Type B pancreatic cell (in vitro differentiated cells): Measurements from ENCODE around the gene OOSP4B. TPM values are rescaled to one million over a fixed set of nuclear protein-coding genes. Genes with fewer than 3 reads are reported as not detected.
"Not testable (repeated sequence)": the region's sequence is repeated elsewhere in the genome, so short reads cannot be mapped to it uniquely, and the experiment has no call there.

Experiments
- DNase-seq: peaks from one replicate; pipeline ENCODE4 v3.0.0; 2021; ENCODE audit warnings: mixed read lengths; ENCODE audit not compliant: unreplicated experiment; ENCODE audit errors: extremely low spot score
- H3K27ac Mint-ChIP-seq: 2 replicates; pipeline ENCODE4 v1.8.0; 2021; ENCODE audit warnings: mild to moderate bottlenecking, mixed read lengths
- H3K27me3 Mint-ChIP-seq: 2 replicates; pipeline ENCODE4 v1.8.0; 2021; ENCODE audit warnings: mixed read lengths
- H3K36me3 Mint-ChIP-seq: 2 replicates; pipeline ENCODE4 v1.8.0; 2021; ENCODE audit warnings: mixed read lengths
- H3K4me1 Mint-ChIP-seq: one replicate; pipeline ENCODE4 v1.8.0; 2021; ENCODE audit warnings: mixed read lengths; ENCODE audit not compliant: unreplicated experiment
- H3K4me3 Mint-ChIP-seq: 2 replicates; pipeline ENCODE4 v1.8.0; 2021; ENCODE audit warnings: mild to moderate bottlenecking, mixed read lengths
- H3K9me3 Mint-ChIP-seq: 2 replicates; pipeline ENCODE4 v1.8.0; 2021; ENCODE audit warnings: mixed read lengths
- CTCF ChIP-seq: fragments of 200-600 bp; sonication (generic); conservative IDR thresholded peaks from 2 replicates; pipeline ENCODE4 v1.5.0; 2021; ENCODE audit warnings: antibody characterized with exemption, mild to moderate bottlenecking
- total RNA-seq: library from RNA; stranded (reverse); gene quantifications from 2 replicates; pipeline ENCODE4 v1.2.1, GENCODE V29; 2021; ENCODE audit warnings: low replicate concordance

Gene OOSP4B
- total RNA-seq, 1 donor from 2014 or later = not detected

GRCh38 chr11:60003729-60004128 is 13.3 kb upstream of the OOSP4B start:
- Mint-ChIP-seq H3K27ac (no peak overlapping the region), H3K4me1 (no peaks in the 10 kb centered on the region), H3K27me3 (no peaks in the 10 kb centered on the region), H3K36me3 (no peaks in the 10 kb centered on the region), H3K9me3 (no peaks in the 10 kb centered on the region), H3K4me3 (no peak overlapping the region)
- TF ChIP-seq CTCF = no peak
- DNase-seq = no peak

- Mint-ChIP-seq H3K27me3 (no peaks in the 10 kb centered on the region), H3K4me3 (no peak overlapping the region), H3K27ac (no peak overlapping the region), H3K9me3 (no peaks in the 10 kb centered on the region), H3K36me3 (no peaks in the 10 kb centered on the region), H3K4me1 (no peaks in the 10 kb centered on the region)
- DNase-seq = no peak
- TF ChIP-seq CTCF = no peak
Measured at GRCh38 chr11:60005360-60005759, 11.6 kb upstream of the OOSP4B start.

DNA sequence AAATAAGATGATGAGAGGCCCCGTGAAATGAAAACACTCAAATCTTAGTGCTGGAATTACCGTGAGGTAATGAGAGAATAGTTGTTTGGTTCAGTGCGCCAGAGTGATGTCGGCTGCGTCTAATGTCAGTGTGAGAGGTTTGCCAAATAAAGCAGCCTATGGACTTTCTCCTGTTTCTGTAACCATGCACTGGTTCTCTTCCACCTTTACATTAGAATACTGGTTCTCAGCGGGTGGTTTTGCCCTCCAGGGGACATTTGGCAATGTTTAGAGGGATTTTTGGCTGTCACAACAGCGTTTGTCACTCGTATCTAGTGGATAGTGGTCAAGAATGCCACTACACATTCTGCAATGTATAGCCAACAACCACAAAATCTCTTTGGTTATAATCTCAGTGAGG is 1.1 kb downstream of the OOSP4B start:
- DNase-seq = no peak
- H3K27ac Mint-ChIP-seq = no peak overlapping the region
- H3K4me1 Mint-ChIP-seq = no peaks in the 10 kb centered on the region
- no peak overlapping the region for H3K4me3 Mint-ChIP-seq
- TF ChIP-seq CTCF = no peak
- H3K36me3 Mint-ChIP-seq = no peaks in the 10 kb centered on the region
- no peaks in the 10 kb centered on the region for H3K27me3 Mint-ChIP-seq
- no peaks in the 10 kb centered on the region for H3K9me3 Mint-ChIP-seq

DNA sequence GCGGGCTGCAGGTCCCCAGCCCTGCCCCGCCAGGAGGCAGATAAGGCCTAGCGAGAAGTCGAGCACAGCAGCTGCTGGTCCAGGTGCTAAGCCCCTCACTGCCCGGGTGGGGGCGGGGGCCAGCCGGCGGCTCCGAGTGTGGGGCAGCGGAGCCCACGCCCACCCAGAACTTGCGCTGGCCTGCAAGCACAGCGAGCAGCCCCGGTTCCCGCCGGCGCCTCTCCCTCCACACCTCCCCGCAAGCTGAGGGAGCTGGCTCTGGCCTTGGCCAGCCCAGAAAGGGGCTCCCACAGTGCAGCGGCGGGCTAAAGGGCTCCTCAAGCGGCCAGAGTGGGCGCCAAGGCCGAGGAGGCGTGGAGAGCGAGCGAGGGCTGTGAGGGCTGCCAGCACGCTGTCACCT is 3.4 kb downstream of the OOSP4B start:
- H3K36me3 Mint-ChIP-seq, DNase-seq, H3K27me3 Mint-ChIP-seq, H3K9me3 Mint-ChIP-seq, H3K4me1 Mint-ChIP-seq, H3K4me3 Mint-ChIP-seq, H3K27ac Mint-ChIP-seq: not testable (repeated sequence)

DNA sequence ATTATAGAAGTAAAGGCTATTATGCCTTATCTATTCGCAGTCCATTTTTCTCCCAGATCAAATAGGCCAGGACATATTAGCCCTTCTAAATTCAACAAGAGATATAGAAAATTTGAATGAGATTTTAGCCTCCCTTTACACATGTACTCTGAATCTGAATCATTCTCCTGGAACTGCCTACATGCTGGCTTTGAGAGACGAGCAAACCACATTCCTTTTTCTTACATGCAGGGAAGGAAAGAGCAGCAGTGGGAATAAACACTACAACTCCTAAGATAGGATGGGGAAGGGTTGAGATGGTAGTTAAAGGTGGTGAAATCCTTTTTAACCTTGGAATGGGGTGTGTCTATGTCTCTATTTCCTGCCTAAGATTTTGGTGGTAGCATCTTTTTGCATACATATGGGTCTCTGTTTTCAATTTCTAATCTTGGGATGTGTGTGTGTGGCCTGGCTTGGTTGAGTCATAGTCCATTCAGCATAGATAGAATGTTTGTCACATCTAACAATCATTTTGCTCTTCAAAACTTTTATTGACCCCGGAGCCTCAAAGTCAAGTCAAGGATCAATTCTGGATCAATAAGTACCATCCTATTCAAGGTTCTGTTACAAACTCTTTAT is 12.1 kb downstream of the OOSP4B start:
- no peak overlapping the region for H3K27ac Mint-ChIP-seq
- no peak overlapping the region for H3K4me3 Mint-ChIP-seq
- no peaks in the 10 kb centered on the region for H3K36me3 Mint-ChIP-seq
- no peak for TF ChIP-seq CTCF
- no peak for DNase-seq
- H3K27me3 Mint-ChIP-seq = no peaks in the 10 kb centered on the region
- H3K9me3 Mint-ChIP-seq = no peaks in the 10 kb centered on the region
- no peaks in the 10 kb centered on the region for H3K4me1 Mint-ChIP-seq

DNA sequence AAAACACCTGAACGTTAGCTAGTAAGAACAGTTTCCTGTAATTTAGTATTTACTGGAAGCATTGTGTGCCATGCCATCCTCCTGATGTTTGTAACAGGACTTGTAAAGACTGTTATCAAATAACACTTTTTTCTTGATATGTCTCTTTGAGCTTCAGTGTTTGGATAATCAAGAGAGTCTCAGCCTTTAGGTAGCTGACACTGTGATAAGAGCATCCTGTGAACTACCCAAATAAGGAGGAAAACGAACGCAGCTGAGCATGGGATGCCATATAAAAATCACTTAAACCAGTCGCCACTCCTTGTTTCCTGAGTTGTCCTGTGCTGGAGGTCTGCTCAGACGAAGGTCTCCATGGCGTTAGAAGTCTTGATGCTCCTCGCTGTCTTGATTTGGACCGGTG is 23.1 kb downstream of the OOSP4B start, which contains the start of gene OOSP2:
TSS of gene OOSP2 (plus strand) at position 301 of the 400 bp plus-strand sequence. CDS start at position 352, 51 bp downstream.
- TF ChIP-seq CTCF = no peak

DNA sequence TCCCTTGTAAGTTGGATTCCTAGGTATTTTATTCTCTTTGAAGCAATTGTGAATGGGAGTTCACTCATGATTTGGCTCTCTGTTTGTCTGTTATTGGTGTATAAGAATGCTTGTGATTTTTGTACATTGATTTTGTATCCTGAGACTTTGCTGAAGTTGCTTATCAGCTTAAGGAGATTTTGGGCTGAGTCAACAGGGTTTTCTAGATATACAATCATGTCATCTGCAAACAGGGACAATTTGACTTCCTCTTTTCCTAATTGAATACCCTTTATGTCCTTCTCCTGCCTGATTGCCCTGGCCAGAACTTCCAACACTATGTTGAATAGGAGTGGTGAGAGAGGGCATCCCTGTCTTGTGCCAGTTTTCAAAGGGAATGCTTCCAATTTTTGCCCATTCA is 33.4 kb downstream of the OOSP4B start:
- H3K36me3 Mint-ChIP-seq, H3K4me3 Mint-ChIP-seq, H3K9me3 Mint-ChIP-seq, DNase-seq, H3K27ac Mint-ChIP-seq, H3K27me3 Mint-ChIP-seq, H3K4me1 Mint-ChIP-seq: not testable (repeated sequence)

More for the DNA sequence above, 23.1 kb downstream of the OOSP4B start, which contains the start of gene OOSP2:
- Mint-ChIP-seq H3K27me3 (no peaks in the 10 kb centered on the region), H3K9me3 (no peaks in the 10 kb centered on the region), H3K4me3 (no peak within 1 kb of the TSS), H3K27ac (no peak within 1 kb of the TSS), H3K36me3 (no peaks in the 10 kb centered on the region), H3K4me1 (no peaks in the 10 kb centered on the region)
- DNase-seq = no peak

- H3K4me1 Mint-ChIP-seq, H3K36me3 Mint-ChIP-seq, H3K4me3 Mint-ChIP-seq, DNase-seq, H3K27ac Mint-ChIP-seq, H3K27me3 Mint-ChIP-seq, H3K9me3 Mint-ChIP-seq: not testable (repeated sequence)
Measured at GRCh38 chr11:60050839-60051238, 33.9 kb downstream of the OOSP4B start.
